ENCODE measurements around the gene PRKAB1. TPM values are rescaled to one million over a fixed set of nuclear protein-coding genes. Genes with fewer than 3 reads are reported as not detected.

The PRKAB1 gene
- total RNA-seq, 4 donors from 2014 or later: 18.2 to 32.0 (median 25.4) TPM

DNA sequence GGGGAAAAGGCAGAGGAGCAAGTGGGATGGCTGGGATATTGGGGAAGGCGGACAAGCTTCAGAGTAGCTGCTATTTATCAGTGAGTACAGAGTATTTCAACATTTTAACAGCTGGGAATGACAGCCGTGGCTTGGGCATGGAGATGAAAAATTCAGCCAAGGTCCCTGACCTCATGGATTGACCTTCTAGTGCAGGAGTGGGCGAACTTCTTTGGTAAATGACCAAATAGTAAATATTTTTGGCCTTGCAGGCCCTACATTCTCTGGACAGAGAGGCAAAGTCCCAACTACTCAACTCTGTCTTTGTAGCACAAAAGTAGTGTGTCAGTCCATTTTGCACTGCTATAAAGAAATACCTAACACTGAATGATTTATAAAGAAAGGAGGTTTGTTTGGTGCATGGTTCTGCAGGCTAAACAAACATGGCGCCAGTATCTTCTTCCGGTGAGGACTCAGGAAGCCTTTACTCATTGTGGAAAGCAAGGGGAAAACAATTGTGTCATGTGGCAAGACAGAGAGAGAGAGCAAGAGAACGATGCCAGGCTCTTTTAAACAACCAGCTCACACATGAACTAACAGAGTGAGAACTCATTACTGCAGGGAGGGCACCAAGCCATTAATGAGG is 40.8 kb upstream of the PRKAB1 start:
- no peak overlapping the region for H3K27ac ChIP-seq (replicated peaks in 1 of 4)
- H3K4me1 ChIP-seq: no peaks in the 10 kb centered on the region
- H3K9me3 ChIP-seq: no peaks in the 10 kb centered on the region
- peaks cover 0 to 33% (median 0%) of the 10 kb centered on the region in 4 donors for H3K27me3 ChIP-seq
- TF ChIP-seq, protein P1, sequence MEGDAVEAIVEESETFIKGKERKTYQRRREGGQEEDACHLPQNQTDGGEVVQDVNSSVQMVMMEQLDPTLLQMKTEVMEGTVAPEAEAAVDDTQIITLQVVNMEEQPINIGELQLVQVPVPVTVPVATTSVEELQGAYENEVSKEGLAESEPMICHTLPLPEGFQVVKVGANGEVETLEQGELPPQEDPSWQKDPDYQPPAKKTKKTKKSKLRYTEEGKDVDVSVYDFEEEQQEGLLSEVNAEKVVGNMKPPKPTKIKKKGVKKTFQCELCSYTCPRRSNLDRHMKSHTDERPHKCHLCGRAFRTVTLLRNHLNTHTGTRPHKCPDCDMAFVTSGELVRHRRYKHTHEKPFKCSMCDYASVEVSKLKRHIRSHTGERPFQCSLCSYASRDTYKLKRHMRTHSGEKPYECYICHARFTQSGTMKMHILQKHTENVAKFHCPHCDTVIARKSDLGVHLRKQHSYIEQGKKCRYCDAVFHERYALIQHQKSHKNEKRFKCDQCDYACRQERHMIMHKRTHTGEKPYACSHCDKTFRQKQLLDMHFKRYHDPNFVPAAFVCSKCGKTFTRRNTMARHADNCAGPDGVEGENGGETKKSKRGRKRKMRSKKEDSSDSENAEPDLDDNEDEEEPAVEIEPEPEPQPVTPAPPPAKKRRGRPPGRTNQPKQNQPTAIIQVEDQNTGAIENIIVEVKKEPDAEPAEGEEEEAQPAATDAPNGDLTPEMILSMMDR (IDR thresholded peaks at IDR 0.05): no peak
- TF ChIP-seq POLR2A (IDR thresholded peaks at IDR 0.05; ENCODE audit: low read depth) (no peak), POLR2AphosphoS5 (IDR thresholded peaks at IDR 0.05) (no peak), EP300 (IDR thresholded peaks at IDR 0.05) (no peak)
- H3K4me3 ChIP-seq: no peak overlapping the region
- DNase-seq (ENCODE audit: extremely low spot score): no peak
- WGBS: 78% methylated on average over 6 of the region's 6 CpGs
- H3K36me3 ChIP-seq: no peaks in the 10 kb centered on the region
- intact Hi-C loops (cut with DNase I): no loop called here

DNA sequence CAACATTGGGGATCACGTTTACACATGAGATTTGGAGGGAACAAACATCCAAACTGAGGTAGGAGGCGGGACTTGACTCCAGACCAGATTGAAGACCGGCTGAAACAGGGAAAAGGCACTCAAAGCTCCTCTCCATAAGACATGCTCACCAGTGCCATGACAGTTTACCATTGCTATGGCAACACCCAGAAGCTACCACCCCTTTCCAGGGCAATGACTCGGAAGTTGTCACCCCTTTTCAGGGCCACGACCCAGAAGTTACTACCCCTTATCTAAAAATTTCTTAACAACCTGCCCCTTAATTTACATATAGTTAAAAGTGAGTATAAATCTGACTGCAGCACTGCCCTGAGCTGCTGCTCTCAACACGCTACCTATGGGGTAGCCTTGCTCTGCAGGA is 40.2 kb upstream of the PRKAB1 start:
- intact Hi-C loops (cut with DNase I): no loop called here
- Histone ChIP-seq H3K9me3 (no peaks in the 10 kb centered on the region), H3K36me3 (no peaks in the 10 kb centered on the region), H3K4me1 (no peaks in the 10 kb centered on the region), H3K4me3 (no peak overlapping the region), H3K27ac (replicated peaks in 1 of 4) (no peak overlapping the region), H3K27me3 (peaks cover 0 to 33% (median 0%) of the 10 kb centered on the region in 4 donors)
- TF ChIP-seq EP300 (IDR thresholded peaks at IDR 0.05): no peak
- TF ChIP-seq POLR2A (IDR thresholded peaks at IDR 0.05; ENCODE audit: low read depth): no peak
- TF ChIP-seq POLR2AphosphoS5 (IDR thresholded peaks at IDR 0.05): no peak
- TF ChIP-seq, protein P1 (IDR thresholded peaks at IDR 0.05): no peak
- DNase-seq (ENCODE audit: extremely low spot score): no peak
- 83% methylated on average over 6 of the region's 6 CpGs for WGBS

DNA sequence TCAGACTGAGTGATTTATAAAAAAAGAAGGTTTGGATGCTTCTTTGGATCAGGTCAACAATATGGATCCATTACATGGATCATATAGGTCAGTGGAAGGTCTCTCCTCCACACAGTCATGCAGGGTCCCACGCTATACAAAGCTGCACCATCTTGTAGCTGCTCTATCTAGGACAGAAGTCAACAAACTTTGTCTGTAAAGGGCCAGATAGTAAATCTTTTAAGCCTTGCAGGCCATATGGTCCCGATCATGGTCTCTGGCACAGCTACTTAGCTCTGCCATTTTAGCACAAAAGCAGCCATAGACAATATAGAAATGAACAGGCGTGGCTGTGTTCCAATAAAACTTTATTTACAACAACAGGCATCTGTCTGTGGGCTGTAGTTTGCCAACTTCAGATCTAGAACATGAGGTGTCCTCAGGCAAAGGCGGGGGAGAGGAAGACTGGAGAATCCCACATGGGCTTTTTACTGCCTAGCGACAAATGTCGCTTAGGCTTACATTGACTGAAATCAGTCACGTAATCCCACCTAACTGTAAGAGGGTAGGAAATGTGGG is 37.6 kb upstream of the PRKAB1 start:
- no peak overlapping the region for H3K27ac ChIP-seq (replicated peaks in 1 of 4)
- 92% methylated on average over 7 of the region's 7 CpGs for WGBS
- TF ChIP-seq, protein P1 (IDR thresholded peaks at IDR 0.05): no peak
- no peak for TF ChIP-seq POLR2A (IDR thresholded peaks at IDR 0.05; ENCODE audit: low read depth)
- no peaks in the 10 kb centered on the region for H3K9me3 ChIP-seq
- H3K4me1 ChIP-seq: no peaks in the 10 kb centered on the region
- H3K36me3 ChIP-seq: no peaks in the 10 kb centered on the region
- intact Hi-C loops (cut with DNase I): no loop called here
- no peak overlapping the region for H3K4me3 ChIP-seq
- no peak for DNase-seq (ENCODE audit: extremely low spot score)
- H3K27me3 ChIP-seq: peaks cover 0 to 19% (median 0%) of the 10 kb centered on the region in 4 donors

DNA sequence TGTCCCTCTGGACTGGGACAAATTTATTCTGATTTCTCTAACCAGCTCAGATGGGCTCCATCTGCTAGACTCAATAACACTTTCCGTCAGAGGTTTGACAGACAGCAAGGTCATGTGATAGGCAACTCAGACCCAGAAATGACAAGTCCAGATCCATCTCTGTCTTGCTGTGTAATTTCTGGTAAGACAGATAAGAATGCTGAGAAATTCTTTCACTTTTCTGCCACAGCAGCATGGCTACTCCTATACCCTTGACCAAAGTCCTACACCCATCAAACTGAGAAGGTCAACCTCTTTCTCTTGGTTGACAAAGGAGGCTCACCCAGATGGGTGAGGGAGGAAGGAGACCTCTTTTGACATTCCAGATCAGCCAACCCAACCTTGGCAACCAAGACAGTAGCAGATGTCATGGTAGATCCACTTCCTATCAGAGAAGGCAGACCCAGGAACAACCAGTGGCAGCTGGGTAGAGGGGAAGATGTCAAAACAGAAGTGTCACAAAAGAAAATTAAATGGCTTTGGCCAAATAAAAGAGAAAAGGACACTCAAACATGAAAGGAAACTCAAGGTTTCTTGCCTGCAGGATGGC is 36.9 kb upstream of the PRKAB1 start:
- Histone ChIP-seq H3K36me3 (no peaks in the 10 kb centered on the region), H3K27ac (replicated peaks in 1 of 4) (no peak overlapping the region), H3K4me1 (no peaks in the 10 kb centered on the region), H3K27me3 (peaks cover 0 to 20% (median 0%) of the 10 kb centered on the region in 4 donors), H3K9me3 (no peaks in the 10 kb centered on the region), H3K4me3 (no peak overlapping the region)
- TF ChIP-seq EP300 (IDR thresholded peaks at IDR 0.05) (no peak), POLR2A (IDR thresholded peaks at IDR 0.05; ENCODE audit: low read depth) (no peak), POLR2AphosphoS5 (IDR thresholded peaks at IDR 0.05) (no peak)
- TF ChIP-seq, protein P1 (IDR thresholded peaks at IDR 0.05): no peak
- no peak for DNase-seq (ENCODE audit: extremely low spot score)
- intact Hi-C loops (cut with DNase I): no loop called here
- WGBS: 82% methylated on average over 1 of the region's 1 CpG
